Right forelimb (tissue), 1 donor: ENCODE measurements around the gene GPS1.

Experiments used
- DNase-seq: peaks from one replicate; pipeline ENCODE4 v3.0.0-alpha.2; 2018

GPS1 gene

GRCh38 chr17:82047379-82047778 lies 4.3 kb upstream of the GPS1 start:
- no peak for DNase-seq

- DNase-seq = no peak
Measured at GRCh38 chr17:82047914-82048570, 3.7 kb upstream of the GPS1 start.

- DNase-seq = no peak
Measured at GRCh38 chr17:82048571-82048971, 3.1 kb upstream of the GPS1 start.

GRCh38 chr17:82049106-82049505 lies 2.6 kb upstream of the GPS1 start:
- no peak for DNase-seq

GRCh38 chr17:82049521-82049971 lies 2.2 kb upstream of the GPS1 start:
- DNase-seq = no peak

- no peak for DNase-seq
Measured at GRCh38 chr17:82050152-82050760, 1.4 kb upstream of the GPS1 start.

- no peak for DNase-seq
Measured at GRCh38 chr17:82050761-82051641, 697 bp upstream of the GPS1 start.

- DNase-seq = no peak
Measured at GRCh38 chr17:82052638-82053059, 951 bp downstream of the GPS1 start.

GRCh38 chr17:82053130-82053529 lies 1.4 kb downstream of the GPS1 start:
- no peak for DNase-seq

- no peak for DNase-seq
Measured at GRCh38 chr17:82053556-82054263, 2.0 kb downstream of the GPS1 start.

GRCh38 chr17:82054351-82055022 lies 2.8 kb downstream of the GPS1 start:
- DNase-seq = no peak

- DNase-seq = no peak
Measured at GRCh38 chr17:82055023-82055964, 3.6 kb downstream of the GPS1 start.

GRCh38 chr17:82055965-82056728 lies 4.4 kb downstream of the GPS1 start:
- DNase-seq = no peak

GRCh38 chr17:82056729-82057621 lies 5.3 kb downstream of the GPS1 start:
- DNase-seq = no peak

GRCh38 chr17:82058230-82058854 lies 6.6 kb downstream of the GPS1 start:
- no peak for DNase-seq

GRCh38 chr17:82058855-82059249 lies 7.2 kb downstream of the GPS1 start:
- no peak for DNase-seq

- no peak for DNase-seq
Measured at GRCh38 chr17:82059272-82060000, 7.7 kb downstream of the GPS1 start.

GRCh38 chr17:82060001-82060380 lies 8.3 kb downstream of the GPS1 start:
- no peak for DNase-seq
